Panc1 (cell line): ENCODE data around the gene PIWIL4. TPM values are rescaled to one million over a fixed set of nuclear protein-coding genes. Genes with fewer than 3 reads are reported as not detected.

Experiments used
- ATAC-seq: fragments of 200-7000 bp; cut with Tn5 transposase; 2 replicates; pipeline ENCODE4 v1.9.1; 2020; ENCODE audit warnings: mild to moderate bottlenecking, moderate library complexity
- BruUV-seq: library from RNA; stranded (reverse); fragments of 400-500 nt; replicated peaks from 2 replicates; lab custom pipeline; 2021; lab: Mats Ljungman, UMichigan
- CTCF ChIA-PET: fragments of 300-600 bp; sonication (Branson Sonifier 250); formaldehyde crosslinking; loops from one replicate; lab custom pipeline; 2022; ENCODE audit warnings: antibody characterized with exemption; lab: Charles Lee
- POLR2A ChIA-PET: fragments of 300-600 bp; sonication (Branson Sonifier 250); formaldehyde crosslinking; loops from one replicate; lab custom pipeline; 2022; ENCODE audit warnings: antibody characterized with exemption; lab: Charles Lee
- DNase-seq: peaks from one replicate; pipeline ENCODE4 v3.0.0-alpha.2; 2010; ENCODE audit warnings: low read depth, low spot score
- H3K27ac ChIP-seq: 2 replicates; pipeline ENCODE4 v1.5.1; 2011; ENCODE audit warnings: mild to moderate bottlenecking, low read length, inconsistent platforms
- H3K27me3 ChIP-seq: fragments of 200-500 bp; sonication (Bioruptor generic); 2 replicates; pipeline ENCODE4 v1.6.0; 2014; ENCODE audit warnings: low read length, inconsistent platforms; ENCODE audit not compliant: control insufficient read depth, insufficient read depth
- H3K36me3 ChIP-seq: fragments of 200-500 bp; sonication (Bioruptor generic); 2 replicates; pipeline ENCODE4 v1.5.1; 2014; ENCODE audit warnings: inconsistent platforms, mild to moderate bottlenecking, low read length, moderate library complexity; ENCODE audit not compliant: control insufficient read depth, insufficient read depth
- H3K4me1 ChIP-seq: 2 replicates; pipeline ENCODE4 v1.5.1; 2011; ENCODE audit warnings: inconsistent platforms, mild to moderate bottlenecking, low read length, moderate library complexity; ENCODE audit not compliant: control insufficient read depth, insufficient read depth
- H3K4me3 ChIP-seq, 2 experiments: 2 replicates each; pipeline ENCODE4 v1.5.1; 2011 to 2012; ENCODE audit warnings: low read depth in 2 of 2, low read length in 2 of 2, mild to moderate bottlenecking in 2 of 2, inconsistent platforms in 1 of 2, moderate library complexity in 1 of 2
- H3K9me3 ChIP-seq: fragments of 200-500 bp; sonication (Bioruptor generic); 2 replicates; pipeline ENCODE4 v1.5.1; 2014; ENCODE audit warnings: low read depth, mild to moderate bottlenecking, inconsistent platforms, low read length, moderate library complexity; ENCODE audit not compliant: control insufficient read depth, insufficient read depth
- CTCF ChIP-seq: fragments of 450-650 bp; IDR thresholded peaks from 2 replicates; pipeline ENCODE4 v1.5.1; 2017; ENCODE audit warnings: mild to moderate bottlenecking
- POLR2AphosphoS5 ChIP-seq: IDR thresholded peaks from 2 replicates; pipeline ENCODE4 v1.6.1; 2012; ENCODE audit warnings: mild to moderate bottlenecking, low read depth, low read length, moderate library complexity
- SIN3A ChIP-seq: IDR thresholded peaks from 2 replicates; pipeline ENCODE4 v1.6.1; 2012; ENCODE audit warnings: low read depth, mild to moderate bottlenecking, low read length, moderate library complexity, borderline replicate concordance; ENCODE audit not compliant: insufficient read depth
- TCF7L2 ChIP-seq: IDR thresholded peaks from 2 replicates; pipeline ENCODE4 v1.6.1; 2011; ENCODE audit warnings: mild to moderate bottlenecking, low read depth, low read length, inconsistent platforms
- in situ Hi-C: cut with HindIII; loops from 2 replicates; pipeline ENCODE4 v1.10.0; 2016; ENCODE audit warnings: low sequenced_read_pairs, low pct_unique_long_range_greater_than_20kb
- intact Hi-C: fragments of 100-400 bp; cut with micrococcal nuclease; formaldehyde crosslinking; loops from one replicate; pipeline ENCODE4 v1.10.0; 2022; ENCODE audit not compliant: unreplicated experiment
- total RNA-seq: library from RNA; stranded (reverse); gene quantifications from one replicate; pipeline ENCODE4 v1.2.1, GENCODE V29; 2021; ENCODE audit not compliant: unreplicated experiment
- TF ChIP-seq, protein P1 (sequence below), 2 experiments: IDR thresholded peaks; 2 replicates each; pipeline ENCODE4 v1.6.1; 2011 to 2012; ENCODE audit warnings: low read depth in 2 of 2, control low read depth in 1 of 2, low read length in 1 of 2, mild to moderate bottlenecking in 1 of 2, moderate library complexity in 1 of 2; ENCODE audit not compliant: insufficient read depth in 1 of 2

Gene PIWIL4
- total RNA-seq, 1 experiment from 2014 or later, result 2.1 TPM

DNA sequence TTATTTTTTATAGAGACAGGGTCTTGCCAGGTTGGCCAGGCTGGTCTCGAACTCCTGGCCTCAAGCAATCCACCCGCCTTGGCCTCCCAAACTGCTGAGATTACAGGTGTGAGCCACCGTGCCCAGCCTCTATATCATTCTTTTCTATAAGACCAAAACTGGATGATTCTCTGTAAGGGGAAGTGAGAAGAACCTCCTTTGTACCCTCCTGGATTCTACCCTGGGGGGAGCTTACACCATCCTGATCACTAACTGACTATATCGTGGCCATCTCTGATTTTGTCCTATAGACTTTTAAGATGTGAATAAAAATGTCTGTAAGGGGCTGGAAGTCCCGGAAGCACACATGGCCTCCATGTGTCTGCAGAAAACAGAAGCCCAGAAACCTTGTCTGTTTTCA, 9.1 kb downstream of the PIWIL4 start:
- intact Hi-C loops (no loop called here), in situ Hi-C loops (no loop called here)
- ATAC-seq (no peak), DNase-seq (no peak)
- Histone ChIP-seq H3K9me3 (no peaks in the 10 kb centered on the region), H3K4me1 (no peaks in the 10 kb centered on the region), H3K27ac (no peak overlapping the region), H3K4me3 (no peak overlapping the region), H3K27me3 (no peaks in the 10 kb centered on the region), H3K36me3 (no peaks in the 10 kb centered on the region)
- ChIA-PET CTCF (no interaction called here), POLR2A (no interaction called here)
- BruUV-seq, result no TSS peak
- TF ChIP-seq TCF7L2 (no peak), CTCF (no peak), POLR2AphosphoS5 (no peak), SIN3A (no peak)
- TF ChIP-seq, protein P1, sequence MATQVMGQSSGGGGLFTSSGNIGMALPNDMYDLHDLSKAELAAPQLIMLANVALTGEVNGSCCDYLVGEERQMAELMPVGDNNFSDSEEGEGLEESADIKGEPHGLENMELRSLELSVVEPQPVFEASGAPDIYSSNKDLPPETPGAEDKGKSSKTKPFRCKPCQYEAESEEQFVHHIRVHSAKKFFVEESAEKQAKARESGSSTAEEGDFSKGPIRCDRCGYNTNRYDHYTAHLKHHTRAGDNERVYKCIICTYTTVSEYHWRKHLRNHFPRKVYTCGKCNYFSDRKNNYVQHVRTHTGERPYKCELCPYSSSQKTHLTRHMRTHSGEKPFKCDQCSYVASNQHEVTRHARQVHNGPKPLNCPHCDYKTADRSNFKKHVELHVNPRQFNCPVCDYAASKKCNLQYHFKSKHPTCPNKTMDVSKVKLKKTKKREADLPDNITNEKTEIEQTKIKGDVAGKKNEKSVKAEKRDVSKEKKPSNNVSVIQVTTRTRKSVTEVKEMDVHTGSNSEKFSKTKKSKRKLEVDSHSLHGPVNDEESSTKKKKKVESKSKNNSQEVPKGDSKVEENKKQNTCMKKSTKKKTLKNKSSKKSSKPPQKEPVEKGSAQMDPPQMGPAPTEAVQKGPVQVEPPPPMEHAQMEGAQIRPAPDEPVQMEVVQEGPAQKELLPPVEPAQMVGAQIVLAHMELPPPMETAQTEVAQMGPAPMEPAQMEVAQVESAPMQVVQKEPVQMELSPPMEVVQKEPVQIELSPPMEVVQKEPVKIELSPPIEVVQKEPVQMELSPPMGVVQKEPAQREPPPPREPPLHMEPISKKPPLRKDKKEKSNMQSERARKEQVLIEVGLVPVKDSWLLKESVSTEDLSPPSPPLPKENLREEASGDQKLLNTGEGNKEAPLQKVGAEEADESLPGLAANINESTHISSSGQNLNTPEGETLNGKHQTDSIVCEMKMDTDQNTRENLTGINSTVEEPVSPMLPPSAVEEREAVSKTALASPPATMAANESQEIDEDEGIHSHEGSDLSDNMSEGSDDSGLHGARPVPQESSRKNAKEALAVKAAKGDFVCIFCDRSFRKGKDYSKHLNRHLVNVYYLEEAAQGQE (IDR thresholded peaks at IDR 0.05; ENCODE audit: insufficient read depth in 1 of 2, low read depth in 2 of 2, low read length in 1 of 2), result no peak

GRCh38 chr11:94577841-94578240, 10.7 kb downstream of the PIWIL4 start:
- no peaks in the 10 kb centered on the region for H3K27me3 ChIP-seq
- no peaks in the 10 kb centered on the region for H3K4me1 ChIP-seq
- CTCF ChIA-PET, result interaction anchor here (0.7 kb wide), 1 partner anchor 56 kb away, joined by 3 read pairs; no protein-coding TSS in a partner anchor
- no TSS peak for BruUV-seq
- ATAC-seq, result no peak
- no peaks in the 10 kb centered on the region for H3K9me3 ChIP-seq
- H3K27ac ChIP-seq, result no peak overlapping the region
- POLR2A ChIA-PET, result no interaction called here
- TF ChIP-seq, protein P1 (IDR thresholded peaks at IDR 0.05; ENCODE audit: insufficient read depth in 1 of 2, low read depth in 2 of 2, low read length in 1 of 2), result no peak
- TF ChIP-seq CTCF, result no peak
- no peak for TF ChIP-seq POLR2AphosphoS5
- TF ChIP-seq SIN3A, result no peak
- no peak for TF ChIP-seq TCF7L2
- in situ Hi-C loops, result no loop called here
- intact Hi-C loops, result no loop called here
- no peak overlapping the region for H3K4me3 ChIP-seq
- H3K36me3 ChIP-seq, result no peaks in the 10 kb centered on the region
- DNase-seq, result no peak
